Activated T-cell treated with anti-CD3 and anti-CD28 coated beads, Interleukin-2, amount 50 U/mL, for 48 hours (primary cell): ENCODE measurements around the gene MRC2.

Experiments
- DNase-seq, 2 experiments: peaks; one replicate each; pipeline ENCODE4 v3.0.0-alpha.2; 2020

The MRC2 gene

GRCh38 chr17:62631936-62632924 lies 4.8 kb downstream of the MRC2 start:
- DNase-seq = no peak

DNA sequence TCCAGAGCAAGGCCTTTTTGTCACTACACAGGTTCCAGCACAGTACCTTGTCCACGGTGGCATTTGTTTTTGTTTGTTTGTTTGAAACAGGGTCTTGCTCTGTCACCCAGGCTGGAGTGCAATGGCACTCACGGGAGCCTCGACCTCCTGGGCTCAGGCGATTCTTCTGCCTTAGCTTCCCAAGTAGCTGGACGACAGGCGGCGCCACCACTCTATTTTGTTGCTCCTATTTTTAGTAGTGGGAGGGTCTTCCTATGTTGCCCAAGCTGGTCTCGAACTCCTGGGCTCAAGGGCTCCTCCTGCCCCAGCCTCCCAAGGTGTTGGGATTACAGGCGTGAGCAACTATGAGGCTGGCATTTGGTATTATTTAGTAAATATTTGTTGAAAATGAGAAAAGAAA lies 10.3 kb downstream of the MRC2 start:
- DNase-seq = no peak

GRCh38 chr17:62641153-62641552 lies 13.7 kb downstream of the MRC2 start:
- no peak for DNase-seq

DNA sequence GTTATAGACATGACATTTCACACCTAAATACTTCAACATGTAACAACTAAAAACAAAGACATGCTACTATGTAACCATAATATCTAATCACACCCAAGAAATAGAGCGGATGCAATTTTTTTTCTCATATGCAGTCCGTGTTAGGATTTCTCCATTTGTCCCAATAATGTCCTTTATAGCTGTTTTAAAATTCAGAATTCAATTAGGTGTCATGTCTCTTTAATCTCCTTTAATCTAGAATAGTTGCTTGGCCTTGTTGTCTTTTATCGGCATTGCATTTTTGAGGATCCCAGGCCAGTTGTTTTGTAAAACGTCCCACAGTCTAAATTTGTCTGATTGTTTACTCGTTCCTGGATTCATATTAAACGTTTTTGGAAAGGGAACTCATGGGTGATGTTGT lies 14.5 kb downstream of the MRC2 start:
- DNase-seq = no peak

- no peak for DNase-seq
Observed at GRCh38 chr17:62643496-62643895, 16.0 kb downstream of the MRC2 start.

GRCh38 chr17:62644487-62645173 lies 17.2 kb downstream of the MRC2 start:
- no peak for DNase-seq

GRCh38 chr17:62648251-62648955 lies 20.9 kb downstream of the MRC2 start:
- no peak for DNase-seq

DNA sequence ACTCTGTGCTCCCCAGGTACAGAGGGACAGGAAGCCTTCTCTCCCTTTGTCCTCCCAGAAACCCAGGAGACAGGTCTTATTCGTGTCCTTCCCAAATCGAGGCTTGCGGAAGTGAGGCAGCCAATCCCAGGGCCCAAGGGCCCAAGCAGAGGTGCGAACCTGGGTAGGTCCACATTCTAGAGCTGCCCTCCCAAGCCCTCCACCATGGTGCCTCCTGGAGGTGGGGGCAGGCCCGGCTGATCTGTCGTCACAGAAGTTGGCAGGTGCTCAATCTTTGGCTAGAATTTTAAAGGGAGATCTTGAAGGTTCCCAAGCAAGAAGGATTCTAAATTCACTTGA lies 21.5 kb downstream of the MRC2 start:
- no peak for DNase-seq

- DNase-seq = no peak
Observed at GRCh38 chr17:62649570-62649969, 22.1 kb downstream of the MRC2 start.

- DNase-seq = no peak
Observed at GRCh38 chr17:62650587-62650986, 23.1 kb downstream of the MRC2 start.

- peak; percentile 55 to 63 for DNase-seq
Observed at GRCh38 chr17:62652251-62653001, 25.0 kb downstream of the MRC2 start.

- peak; percentile 97 to 98 for DNase-seq
Observed at GRCh38 chr17:62653002-62653825, 25.7 kb downstream of the MRC2 start.

DNA sequence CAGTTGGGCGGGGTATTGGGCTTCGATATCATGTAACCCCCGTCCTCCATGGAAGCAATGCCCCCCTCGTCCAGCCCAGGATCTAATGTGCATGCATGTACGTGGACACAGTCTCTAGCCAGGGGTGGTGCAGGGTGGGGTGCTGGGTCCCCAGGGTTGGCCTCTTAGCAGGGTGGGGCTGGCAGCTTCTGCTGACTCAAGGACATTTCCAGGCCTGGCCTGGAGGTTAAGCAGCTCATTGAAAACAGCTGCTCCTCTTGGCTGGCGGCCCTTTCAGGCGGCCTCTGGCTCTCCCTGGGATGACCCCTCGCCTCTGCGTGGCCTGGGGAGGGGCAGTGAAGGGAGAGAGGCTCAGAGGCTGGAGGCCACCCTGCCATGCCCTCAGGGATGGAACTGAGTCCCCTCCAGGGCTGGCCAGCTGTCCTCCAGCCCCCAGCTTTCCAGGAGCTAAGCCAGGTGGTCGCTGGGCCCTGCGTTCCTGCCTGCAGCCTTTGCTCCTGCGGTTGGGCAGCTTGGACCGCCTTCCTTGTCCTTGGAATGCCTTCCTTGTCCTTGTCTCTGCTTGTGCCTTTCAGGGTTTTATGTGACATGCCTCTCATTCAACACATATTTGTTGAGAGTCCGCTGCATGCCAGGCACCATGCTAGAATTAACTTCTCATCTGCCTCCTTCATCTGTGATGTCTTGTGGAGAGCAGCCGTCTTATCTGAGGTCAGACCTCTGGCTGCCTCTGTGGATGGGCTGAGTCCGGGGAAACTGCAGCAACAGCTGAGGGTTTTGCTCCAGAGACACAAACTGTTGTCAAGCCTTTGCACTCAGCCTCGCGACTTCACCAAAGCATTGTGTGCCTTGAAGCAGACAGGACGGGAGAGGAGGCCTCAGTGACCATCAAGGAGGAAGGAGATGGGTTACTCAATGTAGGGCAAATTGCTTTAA lies 26.6 kb downstream of the MRC2 start:
- no peak for DNase-seq

- DNase-seq = no peak
Observed at GRCh38 chr17:62655656-62656055, 28.2 kb downstream of the MRC2 start.

- DNase-seq = no peak
Observed at GRCh38 chr17:62656446-62656845, 29.0 kb downstream of the MRC2 start.

DNA sequence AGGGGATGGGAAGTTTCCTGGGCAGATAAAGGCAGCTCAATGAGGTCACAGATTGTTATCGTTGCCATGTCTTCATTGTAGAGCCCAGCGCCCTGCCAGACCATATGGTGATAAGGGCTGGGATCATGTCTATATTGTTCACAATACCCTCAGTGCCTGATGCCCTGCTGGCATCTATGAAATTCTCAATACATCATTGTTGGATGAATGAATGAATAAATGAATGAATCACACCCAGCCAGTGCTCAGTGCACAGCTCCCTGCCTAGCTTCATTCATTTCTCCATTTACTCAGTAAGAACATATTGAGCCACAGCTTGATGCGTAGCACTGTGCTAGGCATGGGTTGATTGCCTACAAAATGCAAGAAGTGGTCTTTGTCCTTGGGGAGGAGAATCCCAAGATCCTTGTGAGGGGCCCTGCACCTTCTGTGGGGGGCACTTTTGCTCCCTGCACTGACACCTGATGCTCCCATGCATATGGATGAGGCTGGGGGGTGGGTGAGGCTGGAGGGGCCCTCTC lies 29.7 kb downstream of the MRC2 start:
- DNase-seq = no peak

DNA sequence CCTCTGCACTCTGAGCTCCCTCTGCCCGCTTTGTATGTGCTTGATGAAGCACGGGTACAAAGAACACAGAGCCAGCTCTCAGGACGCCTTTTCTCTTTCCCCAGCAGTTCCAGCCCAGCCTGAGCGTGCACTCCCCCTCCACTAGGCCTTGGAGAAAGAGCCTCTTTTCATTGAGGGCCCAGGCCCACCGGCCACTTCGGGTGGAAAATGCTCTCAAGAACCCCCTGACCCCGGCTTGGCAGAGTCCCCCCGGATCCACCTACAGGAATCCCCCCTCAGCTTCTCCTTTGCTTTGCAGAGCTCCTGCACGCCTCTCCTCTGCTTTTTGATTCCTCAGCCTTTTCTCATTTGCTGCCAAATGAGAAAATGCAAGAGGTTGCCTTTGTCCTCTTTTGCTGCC lies 30.2 kb downstream of the MRC2 start:
- no peak for DNase-seq

DNA sequence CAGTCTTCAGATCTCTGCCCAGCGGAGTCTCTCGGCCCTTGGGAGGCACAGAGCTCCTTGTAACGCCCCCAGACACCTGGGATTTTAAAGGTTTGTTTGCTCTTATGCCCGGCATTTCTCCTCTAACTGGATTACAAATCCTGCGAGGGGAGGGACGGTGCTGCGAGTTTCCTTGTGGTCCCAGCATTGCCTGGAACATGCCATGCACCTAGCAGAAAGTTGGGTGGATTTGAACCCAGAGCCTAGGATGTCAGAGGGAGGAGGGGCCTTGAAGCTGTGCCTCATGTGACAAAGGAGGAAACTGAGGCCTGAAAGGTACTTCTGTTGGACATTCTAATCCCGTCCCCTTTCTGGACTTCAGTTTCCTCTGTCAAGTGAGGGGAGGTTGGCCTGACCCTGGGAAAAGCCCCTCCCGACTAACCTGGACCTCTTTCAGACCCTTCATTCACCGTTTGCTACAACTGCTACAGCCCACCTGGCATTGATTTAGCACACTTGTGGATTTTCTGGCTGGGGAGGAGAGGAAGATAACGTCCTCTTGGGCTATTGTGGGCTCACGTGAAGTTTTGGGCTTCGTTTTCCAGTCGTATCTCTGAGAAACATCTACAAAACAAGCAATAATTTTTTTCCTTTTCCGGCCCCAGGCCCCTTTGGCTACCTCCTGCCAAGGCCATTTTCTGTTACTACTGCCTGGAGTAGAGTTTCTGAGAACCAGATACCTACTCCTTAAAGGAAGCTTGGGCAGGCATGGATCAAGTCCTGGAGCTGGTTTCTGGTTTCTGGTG lies 30.9 kb downstream of the MRC2 start:
- no peak for DNase-seq

DNA sequence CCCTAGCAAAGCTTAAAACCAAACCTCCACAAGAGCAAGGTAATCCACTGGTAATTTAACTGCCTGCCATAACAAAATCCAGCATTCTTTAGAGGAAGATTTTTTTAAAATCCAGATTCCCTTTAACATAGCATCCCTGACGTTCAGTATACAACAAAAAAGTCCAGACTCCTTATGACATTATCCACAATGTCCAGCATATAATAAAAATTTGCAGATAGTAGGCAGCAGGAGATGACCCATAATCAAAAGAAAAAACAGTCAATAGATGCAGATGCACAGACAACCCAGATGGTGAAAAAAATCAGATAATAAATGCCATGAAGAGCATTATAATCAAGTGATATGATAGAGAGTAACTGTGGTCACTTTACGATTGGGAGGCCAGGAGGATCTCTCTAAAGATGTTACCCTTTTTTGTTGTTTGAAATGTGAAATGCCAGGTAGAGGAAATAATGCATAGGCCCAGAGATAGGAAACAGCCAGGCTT lies 33.2 kb downstream of the MRC2 start:
- no peak for DNase-seq
